Measurements from ENCODE around the gene TTC12.

TTC12 gene

DNA sequence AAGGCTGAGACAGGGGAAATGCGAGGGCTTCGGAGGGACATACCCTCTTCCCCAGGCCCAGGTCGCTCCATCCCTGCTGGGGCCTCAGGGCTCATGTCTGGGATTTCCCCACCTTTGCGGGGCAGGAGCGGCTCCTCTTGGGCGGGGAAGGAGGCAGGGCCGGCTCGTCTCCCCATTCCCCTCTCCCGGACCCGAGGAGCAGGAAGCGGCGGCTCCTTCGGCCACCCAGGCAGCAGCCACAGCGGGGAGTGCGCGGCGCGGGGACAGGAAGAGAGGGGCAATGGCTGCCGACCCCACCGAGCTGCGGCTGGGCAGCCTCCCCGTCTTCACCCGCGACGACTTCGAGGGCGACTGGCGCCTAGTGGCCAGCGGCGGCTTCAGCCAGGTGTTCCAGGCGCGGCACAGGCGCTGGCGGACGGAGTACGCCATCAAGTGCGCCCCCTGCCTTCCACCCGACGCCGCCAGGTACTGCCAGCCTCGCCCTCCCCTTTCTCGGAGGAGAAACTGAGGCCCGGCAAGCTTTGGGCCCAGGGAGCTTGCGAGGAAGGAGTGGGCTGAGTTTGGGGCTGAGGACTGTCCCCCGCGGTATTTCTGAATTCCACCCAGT is 73.3 kb downstream of the TTC12 start, which contains the start of gene ANKK1:
TSS of gene ANKK1 (plus strand) at position 175 of the 607 bp plus-strand sequence. CDS start at position 281, 106 bp downstream.
- H3K27ac Mint-ChIP-seq, result no peak within 1 kb of the TSS
- H3K9me3 Mint-ChIP-seq, result no peaks in the 10 kb centered on the region
- H3K36me3 Mint-ChIP-seq (ENCODE audit: low read depth), result peaks cover 4% of the 10 kb centered on the region
- no peaks in the 10 kb centered on the region for H3K4me1 Mint-ChIP-seq (ENCODE audit: low read depth)
- H3K27me3 Mint-ChIP-seq, result no peaks in the 10 kb centered on the region
- no peak within 1 kb of the TSS for H3K4me3 Mint-ChIP-seq

DNA sequence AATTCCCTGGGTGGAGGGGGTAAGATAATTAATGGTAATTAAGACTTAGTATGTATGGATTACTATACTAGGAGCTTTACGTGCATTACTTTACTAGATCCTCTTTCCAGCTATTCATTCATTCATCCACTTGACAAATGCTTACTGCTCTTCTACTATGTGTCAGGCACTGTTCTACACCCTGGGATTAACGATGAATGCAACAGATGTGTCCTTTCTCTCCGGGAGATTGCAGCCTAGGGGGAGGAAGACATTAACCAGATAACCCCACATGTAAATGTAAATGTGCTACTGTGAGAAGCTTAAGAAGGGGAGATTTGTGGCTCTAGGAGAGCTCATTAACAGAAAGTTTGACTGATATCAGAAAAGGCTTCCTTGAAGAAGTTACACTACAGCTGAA is 74.9 kb downstream of the TTC12 start:
- H3K27ac Mint-ChIP-seq, result no peak overlapping the region
- no peaks in the 10 kb centered on the region for H3K27me3 Mint-ChIP-seq
- no peaks in the 10 kb centered on the region for H3K4me1 Mint-ChIP-seq (ENCODE audit: low read depth)
- no peaks in the 10 kb centered on the region for H3K9me3 Mint-ChIP-seq
- H3K36me3 Mint-ChIP-seq (ENCODE audit: low read depth), result peaks cover 4% of the 10 kb centered on the region
- no peak overlapping the region for H3K4me3 Mint-ChIP-seq

DNA sequence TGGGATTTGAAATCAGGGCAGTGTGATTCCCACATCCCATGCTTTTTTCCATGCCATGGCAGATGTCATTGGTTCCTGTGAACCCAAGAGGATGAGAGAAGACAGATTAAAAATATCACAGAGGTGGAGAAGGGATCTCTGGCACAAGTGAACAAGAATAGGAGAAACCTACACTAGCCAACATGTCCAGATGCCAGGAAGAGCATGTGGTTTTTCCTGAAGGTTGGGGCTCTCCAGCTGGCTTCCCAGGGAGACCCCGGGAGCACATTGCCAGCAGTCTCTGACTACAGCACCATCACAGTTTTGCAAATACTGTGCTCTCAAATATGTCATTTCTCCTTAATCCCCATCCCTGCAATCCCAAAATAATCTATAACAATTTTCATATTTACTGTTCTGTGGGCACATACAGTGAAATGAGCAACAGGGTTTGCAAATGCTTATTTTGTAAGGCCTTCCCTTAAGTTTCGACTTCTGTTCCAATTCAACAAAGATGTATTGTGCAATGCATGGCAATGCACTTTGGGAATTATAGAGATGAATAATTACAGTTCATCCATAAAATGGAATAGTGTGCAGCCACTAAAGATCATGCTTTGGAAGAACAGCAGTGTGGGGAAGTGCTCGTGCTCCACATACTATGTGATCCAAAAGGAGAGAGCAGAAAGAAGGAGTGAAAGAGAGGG is 78.0 kb downstream of the TTC12 start:
- Mint-ChIP-seq H3K27me3 (no peaks in the 10 kb centered on the region), H3K4me3 (no peak overlapping the region), H3K27ac (no peak overlapping the region), H3K36me3 (ENCODE audit: low read depth) (no peaks in the 10 kb centered on the region), H3K9me3 (no peaks in the 10 kb centered on the region), H3K4me1 (ENCODE audit: low read depth) (no peaks in the 10 kb centered on the region)

DNA sequence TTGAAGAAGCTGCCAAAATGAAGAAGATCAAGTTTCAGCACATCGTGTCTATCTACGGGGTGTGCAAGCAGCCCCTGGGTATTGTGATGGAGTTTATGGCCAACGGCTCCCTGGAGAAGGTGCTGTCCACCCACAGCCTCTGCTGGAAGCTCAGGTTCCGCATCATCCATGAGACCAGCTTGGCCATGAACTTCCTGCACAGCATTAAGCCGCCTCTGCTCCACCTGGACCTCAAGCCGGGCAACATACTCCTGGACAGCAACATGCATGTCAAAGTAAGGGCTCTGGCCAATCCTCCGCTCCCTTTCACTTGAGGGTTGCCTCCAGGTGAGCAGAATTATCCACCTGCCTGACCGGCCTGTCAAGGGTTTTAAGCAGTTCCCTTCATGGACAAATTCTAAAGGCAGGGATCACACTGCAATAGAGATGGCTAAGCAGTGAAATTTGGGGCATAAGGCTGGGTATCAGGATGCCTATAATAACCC is 79.2 kb downstream of the TTC12 start:
- Mint-ChIP-seq H3K4me1 (ENCODE audit: low read depth) (no peaks in the 10 kb centered on the region), H3K4me3 (no peak overlapping the region), H3K27me3 (no peaks in the 10 kb centered on the region), H3K27ac (no peak overlapping the region), H3K36me3 (ENCODE audit: low read depth) (no peaks in the 10 kb centered on the region), H3K9me3 (no peaks in the 10 kb centered on the region)

DNA sequence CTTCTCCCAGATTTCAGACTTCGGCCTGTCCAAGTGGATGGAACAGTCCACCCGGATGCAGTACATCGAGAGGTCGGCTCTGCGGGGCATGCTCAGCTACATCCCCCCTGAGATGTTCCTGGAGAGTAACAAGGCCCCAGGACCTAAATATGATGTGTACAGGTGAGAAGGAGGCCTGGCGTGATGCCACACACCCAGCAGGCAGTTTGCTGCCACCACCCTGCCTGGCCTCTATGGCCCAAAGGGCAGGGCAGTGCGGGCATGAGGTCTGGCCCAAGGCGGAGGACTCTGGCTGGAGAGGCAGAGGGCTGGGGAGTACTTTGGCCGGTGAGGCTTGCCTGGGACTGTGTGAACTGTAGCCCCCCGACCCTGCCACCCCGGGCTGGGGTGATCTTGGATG is 80.5 kb downstream of the TTC12 start:
- Mint-ChIP-seq H3K27me3 (no peaks in the 10 kb centered on the region), H3K36me3 (ENCODE audit: low read depth) (no peaks in the 10 kb centered on the region), H3K27ac (no peak overlapping the region), H3K9me3 (no peaks in the 10 kb centered on the region), H3K4me1 (ENCODE audit: low read depth) (no peaks in the 10 kb centered on the region), H3K4me3 (no peak overlapping the region)

DNA sequence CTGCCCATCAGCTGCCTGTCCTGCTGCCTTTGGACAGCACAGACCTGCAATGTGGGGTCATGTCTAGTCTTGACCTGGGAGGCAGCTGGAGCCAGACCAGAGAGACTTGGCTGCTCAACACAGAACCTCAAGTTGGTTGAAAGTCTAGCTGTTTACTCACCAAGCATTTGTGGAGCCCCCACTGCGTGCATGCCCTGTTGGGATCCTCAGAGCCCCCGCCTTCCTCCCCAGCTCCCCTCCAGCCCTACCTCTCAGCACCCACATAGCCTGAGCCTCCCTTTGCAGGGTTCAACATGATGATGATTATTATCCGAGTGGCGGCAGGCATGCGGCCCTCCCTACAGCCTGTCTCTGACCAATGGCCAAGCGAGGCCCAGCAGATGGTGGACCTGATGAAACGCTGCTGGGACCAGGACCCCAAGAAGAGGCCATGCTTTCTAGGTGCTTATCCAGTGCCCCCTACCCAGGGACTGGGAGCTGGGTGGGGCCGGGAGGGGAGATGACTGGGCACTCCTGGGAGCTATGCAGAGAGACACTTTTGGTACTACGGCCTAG is 81.5 kb downstream of the TTC12 start:
- Mint-ChIP-seq H3K27ac (no peak overlapping the region), H3K9me3 (no peaks in the 10 kb centered on the region), H3K4me3 (no peak overlapping the region), H3K36me3 (ENCODE audit: low read depth) (no peaks in the 10 kb centered on the region), H3K4me1 (ENCODE audit: low read depth) (no peaks in the 10 kb centered on the region), H3K27me3 (no peaks in the 10 kb centered on the region)

DNA sequence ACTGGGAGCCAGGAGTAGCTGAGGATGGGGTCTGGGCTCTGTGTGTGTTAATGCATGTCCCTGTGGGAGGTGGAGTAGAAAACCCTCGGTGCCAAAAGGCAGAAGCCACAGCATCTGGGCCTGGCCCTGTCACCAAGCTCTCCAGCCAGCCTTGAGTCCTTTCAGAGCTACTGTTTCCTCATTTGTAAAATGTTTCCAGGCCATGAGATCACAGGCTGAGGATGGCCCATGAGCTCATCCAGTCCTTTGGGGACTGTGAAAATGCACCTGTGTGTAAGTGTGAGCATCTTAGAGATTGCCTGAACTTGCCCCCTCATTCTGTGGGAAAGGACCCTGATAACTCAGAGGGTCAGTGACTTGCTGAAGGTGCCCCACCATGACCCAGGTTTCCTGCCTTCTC is 82.3 kb downstream of the TTC12 start:
- no peaks in the 10 kb centered on the region for H3K4me1 Mint-ChIP-seq (ENCODE audit: low read depth)
- H3K4me3 Mint-ChIP-seq, result no peak overlapping the region
- no peak overlapping the region for H3K27ac Mint-ChIP-seq
- H3K27me3 Mint-ChIP-seq, result no peaks in the 10 kb centered on the region
- H3K9me3 Mint-ChIP-seq, result no peaks in the 10 kb centered on the region
- no peaks in the 10 kb centered on the region for H3K36me3 Mint-ChIP-seq (ENCODE audit: low read depth)

DNA sequence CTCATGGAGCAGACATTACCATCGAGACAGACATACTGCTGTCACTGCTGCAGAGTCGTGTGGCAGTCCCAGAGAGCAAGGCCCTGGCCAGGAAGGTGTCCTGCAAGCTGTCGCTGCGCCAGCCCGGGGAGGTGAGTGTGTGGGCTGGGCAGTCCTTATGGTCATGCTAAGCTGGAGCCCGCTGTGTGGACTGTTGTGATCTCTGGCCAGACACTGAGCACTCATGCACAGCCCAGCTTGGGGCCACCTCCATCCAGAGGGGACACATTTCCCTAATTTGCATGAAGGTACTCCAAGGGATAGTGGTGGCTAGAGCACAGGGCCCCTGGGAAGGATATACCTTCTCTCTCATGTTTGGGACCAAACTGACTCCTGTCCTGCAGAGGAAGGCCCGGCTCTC is 82.8 kb downstream of the TTC12 start:
- Mint-ChIP-seq H3K27ac (no peak overlapping the region), H3K27me3 (no peaks in the 10 kb centered on the region), H3K4me1 (ENCODE audit: low read depth) (no peaks in the 10 kb centered on the region), H3K4me3 (no peak overlapping the region), H3K36me3 (ENCODE audit: low read depth) (no peaks in the 10 kb centered on the region), H3K9me3 (no peaks in the 10 kb centered on the region)

DNA sequence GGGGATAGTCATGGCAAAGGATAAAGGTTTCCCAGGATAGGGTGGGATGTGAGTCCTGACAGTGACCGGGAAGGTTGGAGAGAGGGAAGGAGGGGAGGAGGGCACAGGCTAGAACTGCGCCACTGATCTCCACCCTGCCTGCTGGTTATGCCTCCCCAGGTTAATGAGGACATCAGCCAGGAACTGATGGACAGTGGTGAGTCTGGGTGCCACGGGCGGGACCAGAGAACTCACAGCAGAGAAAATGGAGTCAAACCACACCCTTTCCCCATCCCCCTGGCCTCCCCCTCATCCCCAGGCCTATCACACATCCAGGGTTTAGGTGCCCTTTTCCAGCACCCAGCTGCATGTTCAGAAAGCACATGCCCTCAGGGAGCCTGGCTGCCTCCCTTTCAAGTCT is 83.4 kb downstream of the TTC12 start:
- Mint-ChIP-seq H3K36me3 (ENCODE audit: low read depth) (no peaks in the 10 kb centered on the region), H3K4me1 (ENCODE audit: low read depth) (no peaks in the 10 kb centered on the region), H3K9me3 (no peaks in the 10 kb centered on the region), H3K27ac (no peak overlapping the region), H3K4me3 (no peak overlapping the region), H3K27me3 (no peaks in the 10 kb centered on the region)

DNA sequence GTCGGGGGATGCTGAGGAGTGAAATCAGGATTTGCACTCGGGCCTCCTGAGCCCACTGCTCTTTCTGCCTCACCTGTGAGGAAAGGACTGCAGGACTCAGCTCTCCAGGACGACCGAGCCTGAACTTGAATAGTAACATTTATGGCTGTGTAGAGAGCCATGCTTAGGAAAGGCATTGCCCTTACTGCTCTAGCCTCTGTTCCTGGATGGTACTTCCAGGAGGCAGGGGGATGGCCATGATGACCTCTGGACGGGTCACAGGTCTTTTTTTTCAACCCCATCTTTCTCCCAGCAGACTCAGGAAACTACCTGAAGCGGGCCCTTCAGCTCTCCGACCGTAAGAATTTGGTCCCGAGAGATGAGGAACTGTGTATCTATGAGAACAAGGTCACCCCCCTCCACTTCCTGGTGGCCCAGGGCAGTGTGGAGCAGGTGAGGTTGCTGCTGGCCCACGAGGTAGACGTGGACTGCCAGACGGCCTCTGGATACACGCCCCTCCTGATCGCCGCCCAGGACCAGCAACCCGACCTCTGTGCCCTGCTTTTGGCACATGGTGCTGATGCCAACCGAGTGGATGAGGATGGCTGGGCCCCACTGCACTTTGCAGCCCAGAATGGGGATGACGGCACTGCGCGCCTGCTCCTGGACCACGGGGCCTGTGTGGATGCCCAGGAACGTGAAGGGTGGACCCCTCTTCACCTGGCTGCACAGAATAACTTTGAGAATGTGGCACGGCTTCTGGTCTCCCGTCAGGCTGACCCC is 84.5 kb downstream of the TTC12 start:
- Mint-ChIP-seq H3K4me3 (no peak overlapping the region), H3K4me1 (ENCODE audit: low read depth) (no peaks in the 10 kb centered on the region), H3K27ac (no peak overlapping the region), H3K9me3 (no peaks in the 10 kb centered on the region), H3K36me3 (ENCODE audit: low read depth) (no peaks in the 10 kb centered on the region), H3K27me3 (no peaks in the 10 kb centered on the region)

DNA sequence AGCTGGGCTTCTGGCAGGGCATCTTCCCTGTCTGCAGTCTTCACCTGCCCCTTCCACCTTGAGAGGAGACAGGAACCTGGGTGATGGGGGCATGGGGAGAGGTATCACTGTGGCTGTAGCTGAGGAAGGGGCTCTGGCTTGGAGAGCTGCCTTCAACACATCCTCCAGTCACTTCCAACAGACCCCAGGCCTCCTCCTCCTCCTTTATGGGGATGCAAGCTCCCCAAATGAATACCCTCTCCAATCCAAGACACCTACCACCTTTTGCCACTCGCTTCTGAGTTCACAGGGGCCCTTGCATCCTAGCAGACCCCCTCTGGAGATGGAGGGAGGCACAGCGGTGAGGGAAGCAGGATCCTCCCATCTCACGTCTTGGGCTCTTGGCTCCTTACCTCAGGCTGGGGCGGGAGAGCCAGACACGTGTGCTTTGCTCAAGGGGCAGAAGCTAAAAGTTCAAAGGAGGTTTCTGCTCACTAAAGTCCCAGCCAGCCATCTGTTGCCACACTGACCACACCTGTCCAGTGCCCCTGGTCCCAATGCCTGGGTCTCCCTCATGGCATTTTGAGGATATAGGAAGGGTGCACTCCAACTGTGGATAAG is 86.3 kb downstream of the TTC12 start:
- Mint-ChIP-seq H3K4me1 (ENCODE audit: low read depth) (no peaks in the 10 kb centered on the region), H3K4me3 (no peak overlapping the region), H3K27me3 (no peaks in the 10 kb centered on the region), H3K9me3 (no peaks in the 10 kb centered on the region), H3K27ac (no peak overlapping the region), H3K36me3 (ENCODE audit: low read depth) (no peaks in the 10 kb centered on the region)

DNA sequence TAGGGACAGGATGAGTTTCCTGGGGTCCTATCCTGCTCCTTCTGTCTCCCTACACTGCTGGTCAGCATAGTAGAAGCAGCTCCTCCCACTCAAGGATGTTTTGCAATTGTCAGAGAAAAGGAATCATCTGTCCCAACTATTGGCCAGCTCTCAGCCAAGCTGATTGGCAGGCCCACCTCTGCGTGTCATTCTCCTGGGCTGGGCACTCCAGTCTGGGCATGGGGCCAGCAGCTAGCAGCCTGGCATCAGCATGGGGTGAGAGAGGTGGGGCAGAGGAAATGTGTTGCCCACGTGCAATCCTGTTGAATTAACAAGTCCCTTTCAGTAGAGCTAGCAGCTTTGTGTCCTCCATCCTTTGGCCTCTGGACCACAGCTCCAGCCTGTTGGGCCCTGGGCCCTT is 87.3 kb downstream of the TTC12 start:
- Mint-ChIP-seq H3K4me3 (no peak overlapping the region), H3K27me3 (no peaks in the 10 kb centered on the region), H3K27ac (no peak overlapping the region), H3K4me1 (ENCODE audit: low read depth) (no peaks in the 10 kb centered on the region), H3K36me3 (ENCODE audit: low read depth) (no peaks in the 10 kb centered on the region), H3K9me3 (no peaks in the 10 kb centered on the region)

DNA sequence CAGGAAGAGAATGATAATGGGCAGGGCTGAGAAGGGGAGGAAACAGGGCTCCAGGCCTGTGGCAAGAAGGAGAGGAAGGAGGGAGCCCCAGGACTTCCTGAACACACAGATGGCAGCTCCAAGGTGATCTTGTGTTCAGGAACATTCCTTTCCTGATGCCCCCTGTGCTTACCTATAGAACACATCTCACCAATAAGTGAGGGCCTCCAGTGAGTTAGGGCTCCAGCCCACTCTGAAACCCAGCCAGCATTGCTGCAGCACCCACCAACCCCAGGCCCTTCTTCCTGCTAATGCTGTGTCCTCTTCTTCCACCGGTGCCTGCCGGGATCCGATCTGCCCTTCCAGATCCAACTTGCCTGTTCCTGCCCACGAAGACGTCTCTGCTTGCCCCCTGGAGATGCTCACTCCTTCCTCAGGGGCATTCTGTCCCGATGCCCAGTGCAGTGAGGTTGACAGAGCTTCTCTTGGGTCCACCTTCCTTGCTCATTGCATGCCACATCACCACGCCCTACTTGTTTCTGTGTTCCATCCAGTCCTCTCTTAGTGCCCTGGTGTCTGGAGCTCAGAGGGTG is 90.6 kb downstream of the TTC12 start:
- no peak overlapping the region for H3K27ac Mint-ChIP-seq
- H3K4me3 Mint-ChIP-seq, result no peak overlapping the region
- H3K9me3 Mint-ChIP-seq, result no peaks in the 10 kb centered on the region
- H3K36me3 Mint-ChIP-seq (ENCODE audit: low read depth), result no peaks in the 10 kb centered on the region
- no peaks in the 10 kb centered on the region for H3K4me1 Mint-ChIP-seq (ENCODE audit: low read depth)
- H3K27me3 Mint-ChIP-seq, result no peaks in the 10 kb centered on the region

DNA sequence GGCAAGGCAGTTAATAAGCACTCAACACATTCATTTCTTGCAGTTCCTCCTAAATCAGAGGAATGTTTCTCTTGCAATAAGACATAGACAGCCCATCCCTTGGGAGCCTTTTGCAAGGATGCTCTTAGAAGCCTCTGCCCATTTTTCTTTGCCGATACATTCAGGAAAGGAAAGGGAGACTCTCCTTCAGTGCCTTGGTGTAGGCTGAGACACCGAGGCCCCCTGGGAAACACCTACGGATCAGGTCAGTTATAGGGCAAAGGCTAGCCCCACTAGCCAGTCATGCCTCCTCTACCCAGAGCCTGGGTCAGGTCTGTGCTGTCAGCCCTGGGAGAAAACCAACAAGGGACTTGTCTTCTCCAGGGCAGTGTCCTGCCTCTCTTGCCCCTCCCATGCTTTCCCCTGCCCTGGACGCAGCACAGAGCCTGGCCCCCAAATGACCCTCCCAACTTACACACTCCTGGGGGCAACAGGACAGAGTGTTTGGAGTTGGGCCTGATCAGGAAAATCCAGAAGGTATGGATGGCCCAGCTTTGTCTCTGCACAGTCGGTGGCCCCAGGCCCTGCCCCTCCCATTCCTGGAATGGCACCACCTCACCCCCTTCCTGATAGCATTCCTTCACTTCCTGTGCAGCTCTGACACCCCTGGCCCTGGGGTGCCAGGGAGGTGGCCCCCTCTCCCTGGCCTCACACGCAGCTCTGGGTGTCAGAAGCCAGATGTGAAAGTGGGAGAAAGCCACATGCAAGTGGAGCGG is 91.5 kb downstream of the TTC12 start:
- Mint-ChIP-seq H3K4me3 (no peak overlapping the region), H3K27me3 (no peaks in the 10 kb centered on the region), H3K9me3 (no peaks in the 10 kb centered on the region), H3K36me3 (ENCODE audit: low read depth) (no peaks in the 10 kb centered on the region), H3K27ac (no peak overlapping the region), H3K4me1 (ENCODE audit: low read depth) (no peaks in the 10 kb centered on the region)
